ENCODE measurements around the gene SUSD5. TPM values are rescaled to one million over a fixed set of nuclear protein-coding genes. Genes with fewer than 3 reads are reported as not detected.

Gene SUSD5
- total and polyA plus RNA-seq, 2 donors from 2014 or later, result 1.2 to 13.8 TPM

GRCh38 chr3:33128706-33129105, 89.9 kb downstream of the SUSD5 start:
- no peaks in the 10 kb centered on the region for H3K9me3 ChIP-seq (ENCODE audit: control insufficient read depth in 2 of 3, insufficient read depth in 1 of 3, low read length in 3 of 3)

GRCh38 chr3:33125840-33126239, 92.8 kb downstream of the SUSD5 start:
- Histone ChIP-seq H3K36me3 (ENCODE audit: control insufficient read depth in 2 of 3, insufficient read depth in 3 of 3, low read length in 3 of 3) (peaks cover 5 to 32% (median 29%) of the 10 kb centered on the region in 3 donors), H3K4me1 (ENCODE audit: control insufficient read depth in 2 of 3, insufficient read depth in 2 of 3, low read depth in 1 of 3, low read length in 3 of 3) (no peaks in the 10 kb centered on the region), H3K27ac (ENCODE audit: low read depth in 2 of 2, low read length in 2 of 2) (no peak overlapping the region), H3K9me3 (ENCODE audit: control insufficient read depth in 2 of 3, insufficient read depth in 1 of 3, low read length in 3 of 3) (no peaks in the 10 kb centered on the region), H3K27me3 (ENCODE audit: control insufficient read depth, insufficient read depth, low read length) (no peaks in the 10 kb centered on the region), H3K9ac (ENCODE audit: low read length in 3 of 3) (no peak overlapping the region), H3K4me3 (ENCODE audit: low read length in 3 of 3) (no peak overlapping the region)
- intact Hi-C loops (cut with DNase I), result no loop called here
- DNase-seq, result no peak
- TF ChIP-seq CTCF (IDR thresholded peaks at IDR 0.05; ENCODE audit: borderline replicate concordance, extremely low read depth, insufficient read depth), result no peak
- no peak for FAIRE-seq

More at GRCh38 chr3:33128706-33129105, 89.9 kb downstream of the SUSD5 start:
- Histone ChIP-seq H3K27ac (ENCODE audit: low read depth in 2 of 2, low read length in 2 of 2) (no peak overlapping the region), H3K4me3 (ENCODE audit: low read length in 3 of 3) (no peak overlapping the region), H3K4me1 (ENCODE audit: control insufficient read depth in 2 of 3, insufficient read depth in 2 of 3, low read depth in 1 of 3, low read length in 3 of 3) (no peaks in the 10 kb centered on the region), H3K9ac (ENCODE audit: low read length in 3 of 3) (no peak overlapping the region), H3K36me3 (ENCODE audit: control insufficient read depth in 2 of 3, insufficient read depth in 3 of 3, low read length in 3 of 3) (peaks cover 10 to 48% (median 28%) of the 10 kb centered on the region in 3 donors), H3K27me3 (ENCODE audit: control insufficient read depth, insufficient read depth, low read length) (no peaks in the 10 kb centered on the region)
- DNase-seq (no peak), FAIRE-seq (no peak)
- intact Hi-C loops (cut with DNase I), result no loop called here
- TF ChIP-seq CTCF (IDR thresholded peaks at IDR 0.05; ENCODE audit: borderline replicate concordance, extremely low read depth, insufficient read depth), result no peak

- FAIRE-seq (no peak), DNase-seq (no peak)
- no peak overlapping the region for H3K27ac ChIP-seq (ENCODE audit: low read depth in 2 of 2, low read length in 2 of 2)
- H3K4me3 ChIP-seq (ENCODE audit: low read length in 3 of 3), result no peak overlapping the region
- H3K27me3 ChIP-seq (ENCODE audit: control insufficient read depth, insufficient read depth, low read length), result no peaks in the 10 kb centered on the region
- no peak overlapping the region for H3K9ac ChIP-seq (ENCODE audit: low read length in 3 of 3)
- peaks cover 4 to 26% (median 22%) of the 10 kb centered on the region in 3 donors for H3K36me3 ChIP-seq (ENCODE audit: control insufficient read depth in 2 of 3, insufficient read depth in 3 of 3, low read length in 3 of 3)
- no peaks in the 10 kb centered on the region for H3K9me3 ChIP-seq (ENCODE audit: control insufficient read depth in 2 of 3, insufficient read depth in 1 of 3, low read length in 3 of 3)
- no peaks in the 10 kb centered on the region for H3K4me1 ChIP-seq (ENCODE audit: control insufficient read depth in 2 of 3, insufficient read depth in 2 of 3, low read depth in 1 of 3, low read length in 3 of 3)
- intact Hi-C loops (cut with DNase I), result no loop called here
- TF ChIP-seq CTCF (IDR thresholded peaks at IDR 0.05; ENCODE audit: borderline replicate concordance, extremely low read depth, insufficient read depth), result no peak
Observed at GRCh38 chr3:33124638-33125037, 94.0 kb downstream of the SUSD5 start.

- no peak for TF ChIP-seq CTCF (IDR thresholded peaks at IDR 0.05; ENCODE audit: borderline replicate concordance, extremely low read depth, insufficient read depth)
- no peak overlapping the region for H3K9ac ChIP-seq (ENCODE audit: low read length in 3 of 3)
- no peak overlapping the region for H3K4me3 ChIP-seq (ENCODE audit: low read length in 3 of 3)
- peaks cover 4 to 26% (median 19%) of the 10 kb centered on the region in 3 donors for H3K36me3 ChIP-seq (ENCODE audit: control insufficient read depth in 2 of 3, insufficient read depth in 3 of 3, low read length in 3 of 3)
- H3K27ac ChIP-seq (ENCODE audit: low read depth in 2 of 2, low read length in 2 of 2), result no peak overlapping the region
- intact Hi-C loops (cut with DNase I), result no loop called here
- no peaks in the 10 kb centered on the region for H3K27me3 ChIP-seq (ENCODE audit: control insufficient read depth, insufficient read depth, low read length)
- H3K4me1 ChIP-seq (ENCODE audit: control insufficient read depth in 2 of 3, insufficient read depth in 2 of 3, low read depth in 1 of 3, low read length in 3 of 3), result no peaks in the 10 kb centered on the region
- FAIRE-seq (no peak), DNase-seq (no peak)
- no peaks in the 10 kb centered on the region for H3K9me3 ChIP-seq (ENCODE audit: control insufficient read depth in 2 of 3, insufficient read depth in 1 of 3, low read length in 3 of 3)
Observed at GRCh38 chr3:33122991-33123390, 95.6 kb downstream of the SUSD5 start.
